Testis (tissue), 3 donors: ENCODE data around the gene CDIPT. TPM values are rescaled to one million over a fixed set of nuclear protein-coding genes. Genes with fewer than 3 reads are reported as not detected.

Source experiments
- DNase-seq: peaks from one replicate; pipeline ENCODE4 v3.0.0-alpha.2; 2019
- H3K27ac ChIP-seq, 2 donors: fragments of 200-600 bp; sonication (generic); one replicate each; pipeline ENCODE4 v1.5.1; 2019
- H3K27me3 ChIP-seq: fragments of 200-600 bp; sonication (generic); one replicate; pipeline ENCODE4 v1.5.1; 2019
- H3K36me3 ChIP-seq: fragments of 200-600 bp; sonication (generic); one replicate; pipeline ENCODE4 v1.5.1; 2017; ENCODE audit warnings: low read depth; ENCODE audit errors: missing control alignments
- H3K4me1 ChIP-seq: fragments of 200-600 bp; sonication (generic); one replicate; pipeline ENCODE4 v1.5.1; 2019
- H3K4me3 ChIP-seq, 2 donors: fragments of 200-600 bp; sonication (generic); one replicate each; pipeline ENCODE4 v1.5.1; 2017 to 2019
- H3K9me3 ChIP-seq: fragments of 200-600 bp; sonication (generic); one replicate; pipeline ENCODE4 v1.5.1; 2017
- POLR2A ChIP-seq: fragments of 450-650 bp; IDR thresholded peaks from one replicate; pipeline ENCODE4 v1.6.1; 2017; ENCODE audit warnings: antibody characterized with exemption, mild to moderate bottlenecking, moderate library complexity
- WGBS, 2 donors: methylation state at CpG; one replicate each; pipeline ENCODE4 v1.1.5; 2018; 5-methylcytosine and 5-hydroxymethylcytosine counted together
- intact Hi-C: fragments of 100-400 bp; cut with DNase I; formaldehyde crosslinking; loops from one replicate; pipeline ENCODE4 v1.15.1; 2023; ENCODE audit warnings: low total_unique reads
- polyA plus RNA-seq: library from polyadenylated mRNA; stranded (reverse); fragments of 350-450 nt; fragmentation: Illumina TruSeq; extraction: RNeasy Lipid Tissue Mini Kit (QIAGEN cat#74804); gene quantifications from one replicate; pipeline ENCODE4 v1.2.3, GENCODE V29; 2014; ENCODE audit warnings: low read depth, low replicate concordance; ENCODE audit not compliant: insufficient read depth
- total RNA-seq, 2 donors: library from RNA; depleted of rRNA; stranded (reverse); fragments of >200 nt; gene quantifications; one replicate each; pipeline ENCODE4 v1.2.3, GENCODE V29; 2016
- TF ChIP-seq, protein P1 (sequence below), 3 experiments: fragments of 450-650 bp in 2 of 3; fragments of 200-600 bp in 1 of 3; sonication (generic) in 1 of 3; IDR thresholded peaks; one replicate each; pipeline ENCODE4 v1.5.1; 2016 to 2019; ENCODE audit warnings: antibody characterized with exemption in 3 of 3, mild to moderate bottlenecking in 2 of 3, moderate library complexity in 1 of 3

CDIPT gene
- total and polyA plus RNA-seq, 3 donors from 2014 or later: 68.7 to 100 (median 90.3) TPM

DNA sequence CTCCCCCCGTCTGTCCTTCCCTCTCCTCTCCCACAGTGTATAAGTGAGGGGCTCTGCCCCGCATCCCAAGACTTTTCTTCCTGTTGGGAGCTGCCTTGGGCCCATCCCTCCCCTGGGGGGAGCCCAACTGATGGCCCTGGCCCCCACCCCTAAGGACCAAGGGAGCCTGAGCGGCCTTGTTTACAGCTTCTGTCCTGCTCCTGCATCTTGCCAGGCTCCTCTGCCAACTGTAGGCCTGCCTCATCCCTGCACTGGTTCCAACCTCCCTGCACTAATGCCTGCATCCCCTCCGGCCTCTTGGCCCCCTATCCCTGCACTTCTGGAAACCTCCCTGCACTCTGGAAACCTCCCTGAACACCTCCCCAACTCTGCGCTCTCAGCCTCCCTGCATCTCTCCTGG lies 48.4 kb downstream of the CDIPT start:
- DNase-seq: no peak
- H3K36me3 ChIP-seq: no peaks in the 10 kb centered on the region
- H3K4me1 ChIP-seq: peaks cover 61% of the 10 kb centered on the region
- H3K9me3 ChIP-seq: no peaks in the 10 kb centered on the region
- no peaks in the 10 kb centered on the region for H3K27me3 ChIP-seq
- H3K4me3 ChIP-seq: no peak overlapping the region
- 71 to 76% methylated on average over 5 of the region's 5 CpGs for WGBS, 2 donors
- intact Hi-C loops: no loop called here
- peak overlapping the region in 1 of 2 donors; percentile 52 for H3K27ac ChIP-seq
- no peak for TF ChIP-seq POLR2A
- TF ChIP-seq, protein P1, sequence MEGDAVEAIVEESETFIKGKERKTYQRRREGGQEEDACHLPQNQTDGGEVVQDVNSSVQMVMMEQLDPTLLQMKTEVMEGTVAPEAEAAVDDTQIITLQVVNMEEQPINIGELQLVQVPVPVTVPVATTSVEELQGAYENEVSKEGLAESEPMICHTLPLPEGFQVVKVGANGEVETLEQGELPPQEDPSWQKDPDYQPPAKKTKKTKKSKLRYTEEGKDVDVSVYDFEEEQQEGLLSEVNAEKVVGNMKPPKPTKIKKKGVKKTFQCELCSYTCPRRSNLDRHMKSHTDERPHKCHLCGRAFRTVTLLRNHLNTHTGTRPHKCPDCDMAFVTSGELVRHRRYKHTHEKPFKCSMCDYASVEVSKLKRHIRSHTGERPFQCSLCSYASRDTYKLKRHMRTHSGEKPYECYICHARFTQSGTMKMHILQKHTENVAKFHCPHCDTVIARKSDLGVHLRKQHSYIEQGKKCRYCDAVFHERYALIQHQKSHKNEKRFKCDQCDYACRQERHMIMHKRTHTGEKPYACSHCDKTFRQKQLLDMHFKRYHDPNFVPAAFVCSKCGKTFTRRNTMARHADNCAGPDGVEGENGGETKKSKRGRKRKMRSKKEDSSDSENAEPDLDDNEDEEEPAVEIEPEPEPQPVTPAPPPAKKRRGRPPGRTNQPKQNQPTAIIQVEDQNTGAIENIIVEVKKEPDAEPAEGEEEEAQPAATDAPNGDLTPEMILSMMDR (IDR thresholded peaks at IDR 0.05): no peak

DNA sequence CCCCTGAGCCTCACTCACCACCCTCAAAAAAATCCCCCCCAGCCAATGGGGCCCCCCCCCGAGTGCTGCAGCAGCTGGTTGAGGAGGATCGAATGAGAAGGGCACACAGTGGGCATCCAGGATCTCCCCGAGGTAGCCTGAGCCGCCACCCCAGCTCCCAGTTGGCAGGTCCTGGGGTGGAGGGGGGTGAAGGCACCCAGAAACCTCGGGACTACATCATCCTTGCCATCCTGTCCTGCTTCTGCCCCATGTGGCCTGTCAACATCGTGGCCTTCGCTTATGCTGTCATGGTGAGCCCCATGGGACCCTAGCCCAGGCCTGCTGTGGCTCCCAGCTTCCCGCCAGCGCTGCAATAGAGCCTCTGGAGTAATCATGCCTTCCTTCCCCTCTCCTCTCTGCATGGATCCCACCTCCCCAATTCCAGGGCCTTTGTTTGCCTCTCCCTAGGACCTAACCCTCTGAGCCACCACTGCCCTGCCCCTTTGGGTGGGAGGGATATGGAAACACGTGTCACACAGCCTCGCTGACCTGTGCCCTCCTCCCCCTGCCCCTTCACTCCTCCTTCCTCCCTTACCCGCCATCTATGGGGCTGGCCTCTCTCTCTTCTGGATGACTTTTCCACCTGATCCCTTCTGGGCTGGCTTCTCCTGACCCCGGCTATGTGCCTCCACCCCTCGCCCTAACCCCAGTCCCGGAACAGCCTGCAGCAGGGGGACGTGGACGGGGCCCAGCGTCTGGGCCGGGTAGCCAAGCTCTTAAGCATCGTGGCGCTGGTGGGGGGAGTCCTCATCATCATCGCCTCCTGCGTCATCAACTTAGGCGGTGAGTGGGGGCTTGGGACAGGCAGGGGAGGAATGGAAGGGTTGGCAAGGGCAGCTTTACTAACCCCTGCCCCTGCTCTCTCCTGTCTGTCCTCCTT lies 49.1 kb downstream of the CDIPT start:
- H3K27ac ChIP-seq: peak overlapping the region in 1 of 2 donors; percentile 96
- no peak for TF ChIP-seq POLR2A
- TF ChIP-seq, protein P1 (IDR thresholded peaks at IDR 0.05): no peak
- no peaks in the 10 kb centered on the region for H3K9me3 ChIP-seq
- no peak overlapping the region for H3K4me3 ChIP-seq
- H3K4me1 ChIP-seq: peaks cover 68% of the 10 kb centered on the region
- WGBS, 2 donors: 71 to 77% methylated on average over 18 to 24 of the region's 24 CpGs
- no peaks in the 10 kb centered on the region for H3K27me3 ChIP-seq
- H3K36me3 ChIP-seq: no peaks in the 10 kb centered on the region
- DNase-seq: no peak
- intact Hi-C loops: no loop called here

DNA sequence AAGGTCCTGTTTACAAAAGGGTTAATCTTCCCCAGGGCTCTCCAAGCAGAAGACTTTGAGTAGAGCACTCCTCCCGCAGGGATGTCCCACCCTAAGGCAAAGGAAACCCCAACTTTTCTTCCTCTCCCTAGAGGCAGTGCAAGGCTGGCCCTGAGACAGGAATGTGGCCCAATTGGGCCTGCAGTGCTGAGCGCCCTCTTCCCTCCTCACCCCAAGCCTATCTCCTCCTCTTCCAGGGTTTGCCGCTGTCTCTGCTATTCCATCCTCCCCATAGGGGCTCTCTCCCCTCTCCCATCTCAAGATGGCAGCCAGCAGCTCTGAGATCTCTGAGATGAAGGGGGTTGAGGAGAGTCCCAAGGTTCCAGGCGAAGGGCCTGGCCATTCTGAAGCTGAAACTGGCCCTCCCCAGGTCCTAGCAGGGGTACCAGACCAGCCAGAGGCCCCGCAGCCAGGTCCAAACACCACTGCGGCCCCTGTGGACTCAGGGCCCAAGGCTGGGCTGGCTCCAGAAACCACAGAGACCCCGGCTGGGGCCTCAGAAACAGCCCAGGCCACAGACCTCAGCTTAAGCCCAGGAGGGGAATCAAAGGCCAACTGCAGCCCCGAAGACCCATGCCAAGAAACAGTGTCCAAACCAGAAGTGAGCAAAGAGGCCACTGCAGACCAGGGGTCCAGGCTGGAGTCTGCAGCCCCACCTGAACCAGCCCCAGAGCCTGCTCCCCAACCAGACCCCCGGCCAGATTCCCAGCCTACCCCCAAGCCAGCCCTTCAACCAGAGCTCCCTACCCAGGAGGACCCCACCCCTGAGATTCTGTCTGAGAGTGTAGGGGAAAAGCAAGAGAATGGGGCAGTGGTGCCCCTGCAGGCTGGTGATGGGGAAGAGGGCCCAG lies 50.0 kb downstream of the CDIPT start:
- intact Hi-C loops: no loop called here
- Histone ChIP-seq H3K9me3 (no peaks in the 10 kb centered on the region), H3K36me3 (no peaks in the 10 kb centered on the region), H3K4me3 (peak overlapping the region; percentile 57 to 68), H3K27ac (peak overlapping the region; percentile 92 to 96), H3K27me3 (no peaks in the 10 kb centered on the region), H3K4me1 (peaks cover 77% of the 10 kb centered on the region)
- TF ChIP-seq, protein P1 (IDR thresholded peaks at IDR 0.05): no peak
- no peak for TF ChIP-seq POLR2A
- WGBS, 2 donors: 62 to 67% methylated on average over 4 to 9 of the region's 9 CpGs
- DNase-seq: no peak

DNA sequence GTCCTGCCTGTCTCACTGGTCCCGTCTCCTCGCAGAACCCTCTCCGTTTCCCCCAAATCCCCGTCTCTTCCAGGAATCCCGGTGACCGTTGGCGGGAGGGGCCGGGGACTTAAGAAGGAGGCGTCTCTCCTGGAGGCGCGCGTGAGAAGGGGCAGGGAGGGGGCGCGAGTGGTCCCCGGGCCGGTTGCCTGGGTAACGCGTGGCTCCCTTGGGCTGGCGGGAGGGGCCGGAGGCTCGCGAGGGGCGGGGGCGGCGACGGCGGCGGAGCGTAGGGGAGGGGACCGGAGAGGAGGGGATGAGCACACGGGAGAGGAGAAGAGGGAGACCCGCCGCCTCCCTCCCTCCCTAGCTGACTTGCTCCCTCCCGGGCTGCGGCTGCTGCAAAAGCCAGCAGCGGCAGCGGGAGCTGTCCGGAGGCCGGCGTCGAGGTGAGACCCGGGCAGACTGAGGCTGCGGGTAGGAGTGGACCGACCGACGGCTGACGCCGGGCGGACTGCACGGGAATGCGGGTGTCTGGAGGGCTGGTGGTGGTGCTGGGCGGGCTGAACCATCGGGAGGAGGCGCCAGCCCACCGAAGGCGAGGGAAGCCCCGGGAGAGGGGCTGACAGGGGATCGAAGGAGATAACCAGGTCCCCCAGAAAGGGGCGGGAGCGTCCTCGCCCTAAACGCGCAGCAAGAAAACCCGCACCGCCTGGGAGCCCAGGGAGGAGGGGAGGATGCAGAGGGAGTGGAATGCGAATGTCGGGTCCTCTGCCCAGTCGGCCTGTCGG lies 50.9 kb downstream of the CDIPT start, which contains the start of gene PRRT2:
PRRT2 (plus strand) TSS at position 298 of the 770 bp plus-strand sequence. CDS start 862 bp downstream, outside the sequence.
- no peaks in the 10 kb centered on the region for H3K27me3 ChIP-seq
- H3K9me3 ChIP-seq: no peaks in the 10 kb centered on the region
- peak within 1 kb of the TSS; percentile 92 to 96 for H3K27ac ChIP-seq
- H3K36me3 ChIP-seq: no peaks in the 10 kb centered on the region
- TF ChIP-seq, protein P1 (IDR thresholded peaks at IDR 0.05): no peak
- no peak for TF ChIP-seq POLR2A
- H3K4me1 ChIP-seq: peaks cover 74% of the 10 kb centered on the region
- H3K4me3 ChIP-seq: peak within 1 kb of the TSS; percentile 57 to 68
- intact Hi-C loops: no loop called here
- DNase-seq: peak; percentile 80
- 2 to 3% methylated on average over 27 to 58 of the region's 69 CpGs for WGBS, 2 donors
